Measurements from ENCODE around the gene DUSP3.
"Not testable (repeated sequence)": the region's sequence is repeated elsewhere in the genome, so short reads cannot be mapped to it uniquely, and the experiment has no call there.

DUSP3 gene

DNA sequence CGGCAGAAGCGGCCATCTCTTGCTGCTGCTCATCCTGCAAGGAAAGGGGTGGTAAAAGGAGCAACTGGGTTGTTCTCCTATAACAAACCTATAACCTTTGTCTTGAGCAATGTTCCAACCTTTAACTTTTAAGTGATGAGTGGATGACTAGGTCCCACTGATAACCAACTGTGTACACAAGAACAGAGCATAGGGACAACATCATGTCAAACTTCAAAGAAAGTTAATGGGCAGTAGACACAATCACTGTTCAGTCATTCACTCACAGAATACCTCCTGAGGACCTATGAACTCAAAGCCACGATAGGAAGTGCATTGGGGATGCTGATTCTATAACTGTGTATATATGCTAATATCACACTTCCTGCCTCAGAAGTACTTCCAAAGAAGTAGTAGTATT is 23.1 kb upstream of the DUSP3 start:
- no peak overlapping the region for H3K4me3 ChIP-seq (ENCODE audit: low read depth, low read length)
- TF ChIP-seq, protein P1, sequence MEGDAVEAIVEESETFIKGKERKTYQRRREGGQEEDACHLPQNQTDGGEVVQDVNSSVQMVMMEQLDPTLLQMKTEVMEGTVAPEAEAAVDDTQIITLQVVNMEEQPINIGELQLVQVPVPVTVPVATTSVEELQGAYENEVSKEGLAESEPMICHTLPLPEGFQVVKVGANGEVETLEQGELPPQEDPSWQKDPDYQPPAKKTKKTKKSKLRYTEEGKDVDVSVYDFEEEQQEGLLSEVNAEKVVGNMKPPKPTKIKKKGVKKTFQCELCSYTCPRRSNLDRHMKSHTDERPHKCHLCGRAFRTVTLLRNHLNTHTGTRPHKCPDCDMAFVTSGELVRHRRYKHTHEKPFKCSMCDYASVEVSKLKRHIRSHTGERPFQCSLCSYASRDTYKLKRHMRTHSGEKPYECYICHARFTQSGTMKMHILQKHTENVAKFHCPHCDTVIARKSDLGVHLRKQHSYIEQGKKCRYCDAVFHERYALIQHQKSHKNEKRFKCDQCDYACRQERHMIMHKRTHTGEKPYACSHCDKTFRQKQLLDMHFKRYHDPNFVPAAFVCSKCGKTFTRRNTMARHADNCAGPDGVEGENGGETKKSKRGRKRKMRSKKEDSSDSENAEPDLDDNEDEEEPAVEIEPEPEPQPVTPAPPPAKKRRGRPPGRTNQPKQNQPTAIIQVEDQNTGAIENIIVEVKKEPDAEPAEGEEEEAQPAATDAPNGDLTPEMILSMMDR (IDR thresholded peaks at IDR 0.05; ENCODE audit: low read depth, low read length), result no peak

DNA sequence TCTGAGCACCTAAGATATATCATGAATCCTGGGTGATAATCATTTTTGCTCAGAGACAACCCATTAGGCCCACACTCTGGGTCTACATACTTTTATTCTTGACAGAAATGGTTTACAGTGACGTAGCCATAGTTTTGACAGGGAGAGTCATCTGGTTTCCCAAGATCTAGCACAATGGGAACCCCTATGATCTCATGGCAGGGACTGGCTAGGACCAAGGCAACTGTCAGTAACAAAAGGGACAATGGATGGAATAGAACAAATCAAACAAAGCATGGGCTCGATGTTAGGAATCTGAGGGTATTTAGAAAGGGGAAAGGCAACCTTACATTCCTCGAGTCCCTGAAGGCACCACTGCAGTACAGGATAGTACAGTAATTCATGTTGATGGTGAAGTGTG is 22.0 kb upstream of the DUSP3 start:
- H3K4me3 ChIP-seq (ENCODE audit: low read depth, low read length), result no peak overlapping the region
- TF ChIP-seq, protein P1 (IDR thresholded peaks at IDR 0.05; ENCODE audit: low read depth, low read length), result no peak

DNA sequence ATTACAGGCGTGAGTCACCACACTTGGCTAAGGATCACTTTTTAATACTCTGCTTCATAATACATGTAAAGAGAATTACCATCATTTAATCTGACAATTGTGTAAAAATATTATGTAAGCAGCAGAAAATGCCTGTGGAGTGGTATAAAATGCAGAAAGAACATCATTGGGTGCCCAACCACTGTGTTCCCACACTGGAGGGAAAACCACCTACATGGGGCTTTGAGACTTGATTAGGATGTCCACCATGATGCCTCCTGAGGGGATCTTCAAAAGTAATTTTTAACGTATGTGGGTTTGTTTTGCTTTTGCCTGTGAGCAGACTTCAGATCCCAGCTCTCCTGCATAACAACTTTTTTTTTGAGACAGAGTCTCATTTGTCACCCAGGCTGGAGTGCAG is 20.3 kb upstream of the DUSP3 start:
- TF ChIP-seq, protein P1 (IDR thresholded peaks at IDR 0.05; ENCODE audit: low read depth, low read length), result no peak
- no peak overlapping the region for H3K4me3 ChIP-seq (ENCODE audit: low read depth, low read length)

DNA sequence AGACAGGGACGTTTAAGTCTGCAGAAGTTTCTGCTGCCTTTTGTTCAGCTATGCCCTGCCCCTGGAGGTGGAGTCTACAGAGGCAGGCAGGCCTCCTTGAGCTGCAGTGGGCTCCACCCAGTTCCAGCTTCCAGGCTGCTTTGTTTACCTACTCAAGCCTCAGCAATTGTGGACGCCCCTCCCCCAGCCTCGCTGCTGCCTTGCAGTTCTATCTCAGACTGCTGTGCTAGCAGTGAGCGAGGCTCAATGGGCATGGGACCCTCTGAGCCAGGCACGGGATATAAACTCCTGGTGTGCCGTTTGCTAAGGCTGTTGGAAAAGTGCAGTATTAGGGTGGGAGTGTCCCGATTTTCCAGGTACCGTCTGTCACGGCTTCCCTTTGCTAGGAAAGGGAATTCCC is 19.2 kb upstream of the DUSP3 start:
- not testable (repeated sequence) for H3K4me3 ChIP-seq (ENCODE audit: low read depth, low read length)

DNA sequence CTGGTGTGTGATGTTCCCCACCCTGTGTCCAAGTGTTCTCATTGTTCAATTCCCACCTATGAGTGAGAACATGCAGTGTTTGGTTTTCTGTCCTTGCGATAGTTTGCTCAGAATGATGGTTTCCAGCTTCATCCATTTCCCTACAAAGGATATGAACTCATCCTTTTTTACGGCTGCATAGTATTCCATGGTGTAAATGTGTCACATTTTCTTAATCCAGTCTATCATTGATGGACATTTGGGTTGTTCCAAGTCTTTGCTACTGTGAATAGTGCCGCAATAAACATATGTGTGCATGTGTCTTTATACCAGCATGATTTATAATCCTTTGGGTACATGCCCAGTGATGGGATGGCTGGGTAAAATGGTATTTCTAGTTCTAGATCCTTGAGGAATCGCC is 13.9 kb upstream of the DUSP3 start:
- H3K4me3 ChIP-seq (ENCODE audit: low read depth, low read length), result not testable (repeated sequence)

DNA sequence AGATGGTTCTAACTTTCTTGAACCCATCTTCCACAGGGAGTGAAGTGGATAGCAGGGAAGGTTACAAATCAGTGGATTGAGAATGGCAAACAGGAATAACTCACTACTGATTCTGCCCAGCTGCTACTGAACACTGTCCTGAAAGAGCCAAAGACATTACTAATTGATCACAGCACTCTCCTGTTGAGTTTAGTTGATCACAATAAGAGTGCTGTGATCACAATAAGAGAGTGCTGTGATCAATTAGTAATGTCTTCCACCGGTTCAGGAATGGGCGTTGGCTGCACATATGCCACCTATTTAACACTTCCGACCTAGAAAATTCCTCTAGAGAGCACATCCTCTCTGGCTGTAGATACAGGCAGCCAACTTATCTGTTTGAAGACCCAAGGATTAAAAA is 12.8 kb upstream of the DUSP3 start:
- TF ChIP-seq, protein P1 (IDR thresholded peaks at IDR 0.05; ENCODE audit: low read depth, low read length), result no peak
- no peak overlapping the region for H3K4me3 ChIP-seq (ENCODE audit: low read depth, low read length)

DNA sequence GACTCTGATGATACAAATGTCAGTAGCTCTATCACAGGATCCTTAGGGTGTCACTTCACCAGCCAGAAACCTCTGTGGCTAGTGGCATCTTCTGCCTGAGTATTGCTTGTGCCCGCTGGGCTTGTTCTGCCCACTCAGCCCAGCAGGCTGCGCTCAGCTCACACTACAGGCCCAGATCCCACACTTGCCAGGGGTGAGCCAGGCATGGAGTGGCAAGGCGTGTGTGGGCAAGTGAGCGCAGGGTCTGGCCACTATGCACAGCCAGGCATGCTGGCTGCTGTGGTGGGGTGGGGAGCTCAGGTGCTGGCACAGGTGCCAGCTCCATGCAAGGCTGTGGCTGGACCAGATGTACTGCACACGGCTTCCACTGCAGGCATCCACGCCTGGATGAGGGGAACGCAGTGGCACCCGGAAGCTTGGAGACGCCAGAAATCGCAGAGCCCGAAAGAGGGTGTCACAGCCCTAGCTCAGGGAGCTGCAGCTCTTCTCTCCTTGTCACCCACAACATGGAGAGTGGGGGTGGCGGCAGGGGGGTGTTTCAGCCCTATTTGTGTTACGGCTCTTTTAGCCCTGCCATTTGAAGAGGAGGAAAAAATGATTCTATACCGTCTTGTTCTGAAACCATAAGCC is 11.6 kb upstream of the DUSP3 start:
- TF ChIP-seq, protein P1 (IDR thresholded peaks at IDR 0.05; ENCODE audit: low read depth, low read length), result no peak

DNA sequence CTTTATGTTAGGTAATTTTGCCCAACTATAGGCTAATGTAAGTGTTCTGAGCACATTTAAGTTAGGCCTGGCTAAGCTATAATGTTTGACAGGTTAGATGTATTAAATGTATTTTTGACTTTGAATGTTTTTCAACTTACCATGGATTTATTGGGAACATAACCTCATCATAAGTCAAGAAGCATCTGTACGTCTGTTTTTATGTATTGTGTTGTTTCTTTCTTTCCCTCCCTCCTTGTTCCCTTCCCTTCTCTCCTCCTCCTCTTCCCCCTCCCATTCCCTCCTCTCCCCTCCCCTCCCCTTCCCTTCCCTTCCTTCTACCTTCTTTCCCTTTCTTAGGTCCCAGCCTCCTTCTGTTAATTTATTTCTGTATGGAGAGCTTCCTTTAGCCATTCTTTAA is 10.7 kb upstream of the DUSP3 start:
- TF ChIP-seq, protein P1 (IDR thresholded peaks at IDR 0.05; ENCODE audit: low read depth, low read length), result no peak
- H3K4me3 ChIP-seq (ENCODE audit: low read depth, low read length), result no peak overlapping the region

More for the DNA sequence above, 11.6 kb upstream of the DUSP3 start:
- H3K4me3 ChIP-seq (ENCODE audit: low read depth, low read length), result no peak overlapping the region
